Effector memory CD4-positive, alpha-beta T cell (primary cell): ENCODE measurements around the gene COX7C.
"Not testable (repeated sequence)": the region's sequence is repeated elsewhere in the genome, so short reads cannot be mapped to it uniquely, and the experiment has no call there.

ENCODE experiments used
- DNase-seq, 3 donors: peaks; one replicate each; pipeline ENCODE4 v3.0.0-alpha.2; 2020
- H3K27ac ChIP-seq: 2 replicates; pipeline ENCODE4 v1.7.0; 2013; ENCODE audit warnings: mild to moderate bottlenecking, low read length, moderate library complexity; ENCODE audit not compliant: insufficient read depth, poor library complexity, severe bottlenecking
- H3K27me3 ChIP-seq: replicated peaks from 2 replicates; pipeline ENCODE4 v1.7.0; 2013; ENCODE audit warnings: mild to moderate bottlenecking, low read length; ENCODE audit not compliant: insufficient read depth, control insufficient read depth, poor library complexity, severe bottlenecking
- H3K36me3 ChIP-seq: 2 replicates; pipeline ENCODE4 v1.7.0; 2013; ENCODE audit warnings: mild to moderate bottlenecking, low read length, moderate library complexity; ENCODE audit not compliant: control insufficient read depth, insufficient read depth
- H3K4me1 ChIP-seq: 2 replicates; pipeline ENCODE4 v1.7.0; 2013; ENCODE audit warnings: low read length, mild to moderate bottlenecking; ENCODE audit not compliant: control insufficient read depth, insufficient read depth, poor library complexity, severe bottlenecking
- H3K4me3 ChIP-seq: 2 replicates; pipeline ENCODE4 v1.7.0; 2013; ENCODE audit warnings: low read length, low read depth, mild to moderate bottlenecking; ENCODE audit not compliant: insufficient read depth, poor library complexity, severe bottlenecking
- H3K9me3 ChIP-seq: 2 replicates; pipeline ENCODE4 v1.7.0; 2013; ENCODE audit warnings: mild to moderate bottlenecking, low read length, moderate library complexity; ENCODE audit not compliant: control insufficient read depth
- total RNA-seq, 3 donors: gene quantifications; one replicate each; lab custom pipeline; 2026; lab: John Stamatoyannopoulos, UW

Gene COX7C, protein sequence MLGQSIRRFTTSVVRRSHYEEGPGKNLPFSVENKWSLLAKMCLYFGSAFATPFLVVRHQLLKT
- total RNA-seq: 110 to 179 (median 112) reads per million in 3 donors

DNA sequence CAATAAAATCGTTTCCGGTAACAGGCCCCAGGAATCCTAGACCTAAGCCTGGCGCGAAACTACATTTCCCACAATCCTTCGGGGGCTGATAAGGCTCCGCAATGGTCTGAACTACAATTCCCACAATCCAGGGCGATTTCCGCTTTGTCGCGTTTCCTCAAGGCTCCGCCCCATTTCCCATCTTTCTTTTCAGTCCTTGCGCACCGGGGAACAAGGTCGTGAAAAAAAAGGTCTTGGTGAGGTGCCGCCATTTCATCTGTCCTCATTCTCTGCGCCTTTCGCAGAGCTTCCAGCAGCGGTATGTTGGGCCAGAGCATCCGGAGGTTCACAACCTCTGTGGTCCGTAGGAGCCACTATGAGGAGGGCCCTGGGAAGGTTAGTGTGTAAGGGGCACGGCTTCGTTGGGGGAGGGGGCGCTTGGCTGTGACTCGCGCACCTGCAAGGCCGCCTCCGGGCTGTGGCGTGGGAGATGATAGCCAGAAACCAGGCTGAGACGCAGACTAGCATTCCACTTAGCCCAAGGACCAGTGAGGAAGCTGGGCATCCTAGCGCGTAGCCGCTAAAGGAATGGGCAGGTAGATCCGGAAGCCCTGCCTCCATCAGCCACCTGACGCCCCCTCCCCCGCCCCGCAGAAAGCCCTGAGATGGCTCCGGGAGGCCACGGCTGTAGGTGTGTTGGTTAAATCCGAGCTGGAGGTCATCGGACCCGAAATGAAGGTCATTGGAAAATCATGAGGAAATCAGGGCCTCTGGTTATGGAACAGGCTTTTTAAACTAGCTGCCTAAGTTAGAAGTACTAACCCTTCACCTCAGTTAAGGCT, at the start of gene COX7C:
TSS of gene COX7C (plus strand) at position 186 of the 821 bp plus-strand sequence. CDS start at position 301, 115 bp downstream.
- peaks cover 3% of the 10 kb centered on the region for H3K27me3 ChIP-seq
- peaks cover 4% of the 10 kb centered on the region for H3K4me1 ChIP-seq
- peak; percentile 76 to 88 (median 87) for DNase-seq

DNA sequence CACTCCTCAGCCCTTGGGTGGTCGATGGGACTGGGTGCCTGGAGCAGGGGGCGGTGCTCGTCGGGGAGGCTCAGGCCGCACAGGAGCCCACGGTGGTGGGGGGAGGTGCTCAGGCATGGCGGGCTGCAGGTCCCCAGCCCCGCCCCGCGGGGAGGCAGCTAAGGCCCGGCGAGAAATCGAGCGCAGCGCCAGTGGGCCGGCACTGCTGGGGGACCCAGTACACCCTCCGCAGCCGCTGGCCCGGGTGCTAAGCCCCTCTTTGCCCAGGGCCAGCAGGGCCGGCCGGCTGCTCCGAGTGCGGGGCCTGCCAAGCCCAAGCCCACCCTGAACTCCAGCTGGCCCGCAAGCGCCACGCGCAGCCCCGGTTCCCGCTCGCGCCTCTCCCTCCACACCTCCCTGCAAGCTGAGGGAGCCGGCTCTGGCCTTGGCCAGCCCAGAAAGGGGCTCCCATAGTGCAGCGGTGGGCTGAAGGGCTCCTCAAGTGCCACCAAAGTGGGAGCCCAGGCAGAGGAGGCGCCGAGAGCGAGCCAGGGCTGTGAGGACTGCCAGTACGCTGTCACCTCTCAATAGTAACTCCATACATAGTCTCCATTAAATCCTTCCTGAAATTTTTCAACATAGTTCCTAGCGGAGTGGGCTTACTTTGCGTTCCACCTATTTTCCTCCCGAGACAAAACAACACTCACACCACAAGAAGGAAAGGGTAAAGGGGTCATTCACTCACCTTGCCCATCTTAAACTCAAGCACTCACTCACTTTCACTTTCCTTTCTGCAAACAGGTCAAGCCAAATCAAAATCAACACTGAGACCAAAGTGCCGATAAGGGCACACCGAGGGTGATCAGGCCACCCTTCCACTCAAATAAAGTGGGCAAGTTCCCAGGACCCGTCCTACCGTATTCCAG, 48.0 kb upstream of the COX7C start:
- not testable (repeated sequence) for H3K27ac ChIP-seq, DNase-seq, H3K4me1 ChIP-seq, H3K9me3 ChIP-seq, H3K36me3 ChIP-seq, H3K4me3 ChIP-seq, H3K27me3 ChIP-seq

More for the DNA sequence above, at the start of gene COX7C:
- Histone ChIP-seq H3K9me3 (no peaks in the 10 kb centered on the region), H3K36me3 (peaks cover 35% of the 10 kb centered on the region), H3K4me3 (peak within 1 kb of the TSS; percentile 92), H3K27ac (peak within 1 kb of the TSS; percentile 94)

DNA sequence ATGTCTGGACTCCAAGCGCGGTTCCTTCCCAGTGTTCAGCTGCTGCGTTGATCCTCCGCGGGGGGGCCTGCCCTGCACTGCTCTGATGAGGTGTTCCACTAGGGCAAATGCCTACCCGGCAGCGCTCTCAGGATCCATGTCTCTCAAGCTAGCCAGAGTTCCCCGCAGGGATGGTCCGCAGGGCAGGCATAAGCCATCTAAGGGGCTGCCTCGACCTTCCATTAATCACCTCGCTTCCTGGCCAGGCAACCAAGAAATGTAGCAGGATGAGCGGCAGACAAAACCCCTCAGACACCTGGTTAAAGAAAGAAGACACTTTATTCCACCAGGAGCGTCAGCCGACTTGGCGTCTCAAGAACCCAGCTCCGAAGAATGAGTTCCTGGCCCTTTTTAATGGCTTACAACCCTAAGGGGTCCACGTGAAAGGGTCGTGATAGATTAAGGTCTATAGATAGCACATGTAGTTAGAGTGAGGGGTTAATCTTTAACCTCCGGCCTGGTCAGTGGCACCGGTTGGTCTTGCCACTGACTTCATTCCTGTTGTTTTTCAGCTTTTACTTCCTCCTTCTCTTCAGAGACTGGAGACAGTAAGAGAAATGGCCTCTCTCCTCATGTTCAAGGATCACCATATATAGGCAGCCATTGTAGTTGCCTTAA, 47.2 kb upstream of the COX7C start:
- Histone ChIP-seq H3K4me3 (no peak overlapping the region), H3K9me3 (no peaks in the 10 kb centered on the region), H3K36me3 (no peaks in the 10 kb centered on the region), H3K27ac (no peak overlapping the region), H3K4me1 (no peaks in the 10 kb centered on the region), H3K27me3 (no peaks in the 10 kb centered on the region)
- no peak for DNase-seq

DNA sequence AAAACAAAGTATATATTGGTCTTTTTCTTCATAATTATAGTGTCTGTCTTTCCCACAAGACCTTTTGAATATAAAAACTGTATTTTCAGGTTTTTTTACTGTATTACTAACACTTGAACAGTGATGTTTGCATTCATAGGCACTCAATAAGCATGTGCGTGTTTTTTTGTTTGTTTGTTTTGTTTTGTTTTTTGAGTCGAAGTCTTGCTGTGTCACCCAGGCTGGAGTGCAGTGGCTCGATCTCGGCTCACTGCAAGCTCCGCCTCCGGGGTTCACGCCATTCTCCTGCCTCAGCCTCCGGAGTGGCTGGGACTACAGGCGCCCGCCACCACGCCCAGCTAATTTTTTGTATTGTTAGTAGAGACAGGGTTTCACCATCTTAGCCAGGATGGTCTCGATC, 46.6 kb upstream of the COX7C start:
- not testable (repeated sequence) for H3K27ac ChIP-seq, H3K4me3 ChIP-seq, H3K9me3 ChIP-seq, H3K27me3 ChIP-seq, DNase-seq, H3K36me3 ChIP-seq, H3K4me1 ChIP-seq

DNA sequence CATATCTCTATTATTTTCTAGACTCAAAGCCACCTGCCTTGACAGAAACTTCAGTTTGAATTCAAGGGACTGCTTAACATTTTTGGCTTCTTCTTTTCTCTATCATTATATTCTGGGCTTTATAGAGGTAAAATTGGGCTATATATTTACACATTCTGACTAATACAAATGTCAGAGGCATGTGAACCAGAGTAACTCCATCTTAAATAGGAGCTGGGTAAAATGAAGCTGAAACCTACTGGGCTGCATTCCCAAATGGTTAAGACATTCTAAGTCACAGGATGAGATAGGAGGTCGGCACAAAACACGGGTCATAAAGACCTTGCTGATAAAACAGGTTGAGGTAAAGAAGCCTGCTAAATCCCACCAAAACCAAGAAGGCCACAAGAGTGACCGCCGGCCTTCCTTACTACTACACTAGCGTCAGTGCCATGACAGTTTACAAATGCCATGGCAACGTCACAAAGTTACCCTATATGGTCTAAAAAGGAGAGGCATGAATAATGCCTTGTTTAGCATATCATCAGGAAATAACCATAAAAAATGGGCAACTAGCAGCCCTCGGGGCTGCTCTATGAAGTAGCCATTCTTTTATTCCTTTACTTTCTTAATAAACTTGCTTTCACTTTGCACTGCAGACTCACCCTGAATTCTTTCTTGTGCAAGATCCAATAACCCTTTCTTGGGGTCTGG, 44.8 kb upstream of the COX7C start:
- Histone ChIP-seq H3K4me3 (no peak overlapping the region), H3K36me3 (no peaks in the 10 kb centered on the region), H3K27ac (no peak overlapping the region), H3K9me3 (no peaks in the 10 kb centered on the region), H3K4me1 (no peaks in the 10 kb centered on the region), H3K27me3 (no peaks in the 10 kb centered on the region)
- DNase-seq: no peak

DNA sequence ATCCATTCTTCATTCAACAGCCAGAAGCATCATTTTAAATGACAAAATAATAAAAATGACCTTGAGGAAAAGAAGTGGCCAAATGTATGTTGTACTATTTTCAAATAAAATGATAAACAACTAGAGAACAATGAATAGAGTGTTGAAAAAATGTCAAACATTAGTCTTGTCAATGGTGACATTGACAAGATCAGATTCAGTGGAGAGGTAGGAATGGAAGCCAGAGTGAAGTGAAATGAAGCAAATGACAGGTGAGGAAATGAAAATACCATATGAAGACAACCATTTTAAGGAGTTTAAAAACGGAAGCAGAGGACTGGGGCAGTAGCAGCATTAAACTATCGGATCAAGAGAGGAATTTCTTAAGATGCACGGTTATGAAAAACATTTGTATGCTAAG, 38.2 kb upstream of the COX7C start:
- H3K4me1 ChIP-seq: no peaks in the 10 kb centered on the region
- no peak overlapping the region for H3K4me3 ChIP-seq
- H3K27me3 ChIP-seq: no peaks in the 10 kb centered on the region
- no peaks in the 10 kb centered on the region for H3K9me3 ChIP-seq
- DNase-seq: no peak
- no peaks in the 10 kb centered on the region for H3K36me3 ChIP-seq
- no peak overlapping the region for H3K27ac ChIP-seq

DNA sequence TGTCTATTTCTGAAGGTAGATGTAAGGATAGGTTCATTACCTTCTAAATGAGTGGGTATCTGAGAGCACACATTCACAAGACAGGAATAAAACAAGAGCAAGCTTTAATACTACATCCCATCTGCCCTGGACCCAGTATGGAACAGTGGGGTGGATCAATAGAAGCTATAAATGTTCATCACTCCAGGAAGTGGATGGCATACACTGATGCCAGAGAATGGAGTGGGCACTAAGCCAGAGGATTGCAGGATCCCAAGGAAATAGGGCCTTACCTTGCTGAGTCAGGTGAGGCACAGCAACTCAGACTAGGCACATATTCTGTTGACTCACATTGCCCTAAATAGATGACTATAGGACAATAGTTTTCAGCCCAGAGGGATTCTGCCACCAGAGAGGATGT, 21.3 kb upstream of the COX7C start:
- H3K27ac ChIP-seq: no peak overlapping the region

DNA sequence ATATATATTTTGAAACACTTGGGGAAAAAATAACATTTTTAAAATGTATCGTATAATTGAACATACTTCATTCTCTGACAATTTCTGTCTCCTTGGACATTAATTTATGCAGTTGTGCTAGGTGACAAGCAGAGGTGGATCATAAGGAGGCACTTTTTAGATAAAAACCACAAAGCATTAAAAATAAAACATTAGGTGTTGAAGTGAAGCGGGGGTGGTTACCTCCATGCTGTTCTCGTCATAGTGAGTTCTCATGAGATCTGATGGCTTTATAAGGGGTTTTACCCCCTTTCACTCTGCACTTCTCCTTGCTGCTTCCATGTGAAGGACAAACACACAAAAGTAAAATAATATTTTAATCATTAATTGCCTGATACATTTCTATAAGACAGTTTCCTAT, 11.9 kb upstream of the COX7C start:
- no peaks in the 10 kb centered on the region for H3K4me1 ChIP-seq
- H3K27ac ChIP-seq: no peak overlapping the region
- no peaks in the 10 kb centered on the region for H3K36me3 ChIP-seq
- no peaks in the 10 kb centered on the region for H3K27me3 ChIP-seq
- H3K9me3 ChIP-seq: no peaks in the 10 kb centered on the region
- DNase-seq: no peak
- no peak overlapping the region for H3K4me3 ChIP-seq

More for the DNA sequence above, 21.3 kb upstream of the COX7C start:
- no peak for DNase-seq
- Histone ChIP-seq H3K4me3 (no peak overlapping the region), H3K36me3 (no peaks in the 10 kb centered on the region), H3K4me1 (no peaks in the 10 kb centered on the region), H3K9me3 (no peaks in the 10 kb centered on the region), H3K27me3 (no peaks in the 10 kb centered on the region)

DNA sequence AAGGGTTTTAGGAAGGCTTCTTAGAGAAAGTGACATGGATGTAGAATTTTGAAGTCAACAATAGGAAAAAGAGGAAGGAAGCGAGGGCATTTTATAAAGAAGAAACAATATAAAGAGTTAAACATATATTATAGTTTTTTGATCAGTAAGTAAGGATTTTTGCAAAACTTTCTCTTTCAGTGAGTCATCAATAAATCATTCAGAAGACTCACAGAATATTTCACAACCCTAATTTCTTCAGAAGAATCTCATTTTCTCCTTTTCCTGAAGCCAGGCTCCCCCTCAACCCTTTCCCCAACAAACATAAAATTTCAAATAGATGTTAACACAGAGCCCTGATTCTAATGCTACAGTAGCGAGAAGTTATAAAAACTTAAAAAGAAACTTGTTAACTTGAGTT, 4.3 kb upstream of the COX7C start:
- Histone ChIP-seq H3K27ac (no peak overlapping the region), H3K4me1 (no peaks in the 10 kb centered on the region), H3K4me3 (no peak overlapping the region), H3K9me3 (no peaks in the 10 kb centered on the region), H3K27me3 (peaks cover 3% of the 10 kb centered on the region), H3K36me3 (no peaks in the 10 kb centered on the region)
- DNase-seq: no peak
